Loucy (cell line): ENCODE data around the gene ZBTB48.

ENCODE experiments used
- H2AFZ ChIP-seq: fragments of 200-600 bp; sonication (generic); 2 replicates; pipeline ENCODE4 v1.6.0; 2016; ENCODE audit warnings: antibody characterized with exemption, mild to moderate bottlenecking, low read length, moderate library complexity
- H3F3A ChIP-seq: fragments of 200-600 bp; 2 replicates; pipeline ENCODE4 v1.6.0; 2016; ENCODE audit warnings: antibody characterized with exemption, low read depth, mild to moderate bottlenecking
- H3K27me3 ChIP-seq: fragments of 200-600 bp; sonication (generic); 2 replicates; pipeline ENCODE4 v1.6.1; 2014; ENCODE audit warnings: low read length, mild to moderate bottlenecking; ENCODE audit not compliant: insufficient read depth, poor library complexity, severe bottlenecking
- H3K36me3 ChIP-seq: fragments of 200-600 bp; sonication (generic); 2 replicates; pipeline ENCODE4 v1.6.1; 2016; ENCODE audit warnings: low read length; ENCODE audit not compliant: insufficient read depth
- H3K4me1 ChIP-seq: fragments of 200-600 bp; sonication (generic); 2 replicates; pipeline ENCODE4 v1.5.1; 2014; ENCODE audit warnings: low read length, mild to moderate bottlenecking; ENCODE audit not compliant: insufficient read depth, poor library complexity, severe bottlenecking
- H3K4me2 ChIP-seq: fragments of 200-600 bp; sonication (generic); 2 replicates; pipeline ENCODE4 v1.6.0; 2014; ENCODE audit warnings: antibody characterized with exemption, low read length, low read depth, mild to moderate bottlenecking; ENCODE audit not compliant: poor library complexity, severe bottlenecking
- H3K4me3 ChIP-seq: fragments of 200-600 bp; sonication (generic); 2 replicates; pipeline ENCODE4 v1.5.1; 2014; ENCODE audit warnings: low read length, mild to moderate bottlenecking, mixed read lengths; ENCODE audit not compliant: poor library complexity, severe bottlenecking
- H3K79me2 ChIP-seq: fragments of 200-600 bp; sonication (generic); 2 replicates; pipeline ENCODE4 v1.6.1; 2014; ENCODE audit warnings: low read length; ENCODE audit not compliant: insufficient read depth
- H3K9ac ChIP-seq: fragments of 200-600 bp; sonication (generic); 2 replicates; pipeline ENCODE4 v1.6.0; 2014; ENCODE audit warnings: mild to moderate bottlenecking, low read depth, low read length, moderate library complexity; ENCODE audit not compliant: poor library complexity, severe bottlenecking
- H3K9me2 ChIP-seq: fragments of 200-600 bp; sonication (generic); replicated peaks from 2 replicates; pipeline ENCODE4 v1.6.1; 2016; ENCODE audit warnings: low read depth, low read length, mixed read lengths
- H3K9me3 ChIP-seq: fragments of 200-600 bp; sonication (generic); 2 replicates; pipeline ENCODE4 v1.6.1; 2014; ENCODE audit warnings: mild to moderate bottlenecking, antibody characterized with exemption, low read length, low read depth; ENCODE audit not compliant: insufficient read depth
- H4K20me1 ChIP-seq: fragments of 200-600 bp; sonication (generic); 2 replicates; pipeline ENCODE4 v1.6.0; 2014; ENCODE audit warnings: antibody characterized with exemption, low read length, mild to moderate bottlenecking; ENCODE audit not compliant: insufficient read depth, poor library complexity, severe bottlenecking
- CTCF ChIP-seq: fragments of 200-600 bp; sonication (generic); conservative IDR thresholded peaks from 2 replicates; pipeline ENCODE4 v1.5.1; 2014; ENCODE audit warnings: mild to moderate bottlenecking, antibody characterized with exemption, low read length
- EZH2phosphoT487 ChIP-seq: fragments of 200-600 bp; IDR thresholded peaks from 2 replicates; pipeline ENCODE4 v1.6.1; 2018; ENCODE audit warnings: antibody characterized with exemption, mild to moderate bottlenecking, moderate library complexity, borderline replicate concordance

Gene ZBTB48

GRCh38 chr1:6588128-6588892 is 8.5 kb downstream of the ZBTB48 start:
- TF ChIP-seq CTCF (no peak), EZH2phosphoT487 (no peak)
- Histone ChIP-seq H3K4me2 (no peak overlapping the region), H3K36me3 (peaks cover 30% of the 10 kb centered on the region; the same call in 1 of the 2 replicates), H3F3A (no peaks in the 10 kb centered on the region), H3K9me2 (no peaks in the 10 kb centered on the region), H3K79me2 (no peaks in the 10 kb centered on the region), H2AFZ (no peak overlapping the region), H3K27me3 (no peaks in the 10 kb centered on the region), H3K9ac (no peak overlapping the region), H3K9me3 (no peaks in the 10 kb centered on the region), H3K4me3 (no peak overlapping the region), H4K20me1 (peaks cover 3% of the 10 kb centered on the region), H3K4me1 (no peaks in the 10 kb centered on the region)

GRCh38 chr1:6588893-6589520 is 9.2 kb downstream of the ZBTB48 start:
- no peak for TF ChIP-seq EZH2phosphoT487
- no peak for TF ChIP-seq CTCF
- H4K20me1 ChIP-seq = peaks cover 3% of the 10 kb centered on the region
- H3F3A ChIP-seq = no peaks in the 10 kb centered on the region
- no peak overlapping the region for H3K4me2 ChIP-seq
- no peak overlapping the region for H3K9ac ChIP-seq
- H3K4me1 ChIP-seq = no peaks in the 10 kb centered on the region
- H3K36me3 ChIP-seq = peaks cover 37% of the 10 kb centered on the region; the same call in 1 of the 2 replicates
- no peaks in the 10 kb centered on the region for H3K9me3 ChIP-seq
- no peaks in the 10 kb centered on the region for H3K79me2 ChIP-seq
- H3K4me3 ChIP-seq = no peak overlapping the region
- no peaks in the 10 kb centered on the region for H3K9me2 ChIP-seq
- H2AFZ ChIP-seq = no peak overlapping the region
- H3K27me3 ChIP-seq = no peaks in the 10 kb centered on the region

GRCh38 chr1:6590046-6590445 is 10.3 kb downstream of the ZBTB48 start:
- Histone ChIP-seq H3K4me3 (no peak overlapping the region), H3K79me2 (no peaks in the 10 kb centered on the region), H3K36me3 (peaks cover 47% of the 10 kb centered on the region; the same call in 1 of the 2 replicates), H3K9me3 (no peaks in the 10 kb centered on the region), H3K4me2 (no peak overlapping the region), H3K9ac (no peak overlapping the region), H3F3A (no peaks in the 10 kb centered on the region), H3K9me2 (no peaks in the 10 kb centered on the region), H2AFZ (no peak overlapping the region), H3K4me1 (no peaks in the 10 kb centered on the region), H4K20me1 (peaks cover 2% of the 10 kb centered on the region), H3K27me3 (no peaks in the 10 kb centered on the region)
- TF ChIP-seq EZH2phosphoT487 (no peak), CTCF (no peak)
